HL-60 (cell line): Measurements from ENCODE around the gene AQP3.

Experiments used
- DNase-seq, 2 experiments: peaks; one replicate each; pipeline ENCODE4 v3.0.0-alpha.2; 2010 to 2020; ENCODE audit warnings: low read depth in 1 of 2, low spot score in 1 of 2
- H3K27ac ChIP-seq: fragments of 250-450 bp; sonication (Bioruptor Pico); replicated peaks from 2 replicates; pipeline ENCODE4 v1.5.1; 2020; ENCODE audit warnings: mild to moderate bottlenecking, moderate library complexity
- H3K27me3 ChIP-seq: fragments of 250-450 bp; sonication (Bioruptor Pico); 2 replicates; pipeline ENCODE4 v1.5.1; 2021; ENCODE audit warnings: mild to moderate bottlenecking, moderate library complexity; ENCODE audit not compliant: insufficient read depth, poor library complexity, severe bottlenecking
- H3K4me3 ChIP-seq: replicated peaks from 2 replicates; pipeline ENCODE4 v1.5.1; 2011; ENCODE audit warnings: mild to moderate bottlenecking, control low read depth, low read length; ENCODE audit not compliant: insufficient read depth
- CTCF ChIP-seq: IDR thresholded peaks from one replicate; pipeline ENCODE4 v1.5.1; 2011; ENCODE audit warnings: low read length, control low read depth, inconsistent platforms; ENCODE audit not compliant: insufficient read depth
- GABPA ChIP-seq: IDR thresholded peaks from 2 replicates; pipeline ENCODE4 v1.6.1; 2012; ENCODE audit warnings: low read depth
- POLR2AphosphoS5 ChIP-seq: IDR thresholded peaks from 2 replicates; pipeline ENCODE4 v1.6.1; 2012; ENCODE audit warnings: low read depth
- REST ChIP-seq: IDR thresholded peaks from 2 replicates; pipeline ENCODE4 v1.6.1; 2012; ENCODE audit warnings: low read depth; ENCODE audit not compliant: insufficient replicate concordance
- SPI1 ChIP-seq: IDR thresholded peaks from 2 replicates; pipeline ENCODE4 v1.6.1; 2012; ENCODE audit warnings: low read depth, mild to moderate bottlenecking, borderline replicate concordance

The AQP3 gene

GRCh38 chr9:33446240-33446945 is 1.0 kb downstream of the AQP3 start:
- no peak for TF ChIP-seq SPI1
- no peak for TF ChIP-seq REST
- TF ChIP-seq CTCF, result no peak
- H3K27me3 ChIP-seq, result no peaks in the 10 kb centered on the region
- H3K27ac ChIP-seq, result no peak overlapping the region
- H3K4me3 ChIP-seq, result no peak overlapping the region
- peak in 1 of 2 experiments; percentile 22 for DNase-seq

- Histone ChIP-seq H3K27me3 (no peaks in the 10 kb centered on the region), H3K27ac (no peak overlapping the region), H3K4me3 (no peak overlapping the region)
- TF ChIP-seq POLR2AphosphoS5 (no peak), SPI1 (no peak)
- DNase-seq, result no peak
Observed at GRCh38 chr9:33445389-33446239, 1.8 kb downstream of the AQP3 start.

- no peak for DNase-seq
- TF ChIP-seq REST, result no peak
- no peak for TF ChIP-seq SPI1
- no peak for TF ChIP-seq CTCF
- TF ChIP-seq POLR2AphosphoS5, result no peak
- no peak for TF ChIP-seq GABPA
Observed at GRCh38 chr9:33443464-33444154, 3.8 kb downstream of the AQP3 start.

GRCh38 chr9:33443047-33443446 is 4.3 kb downstream of the AQP3 start:
- no peak for TF ChIP-seq REST
- no peak for TF ChIP-seq POLR2AphosphoS5
- no peak for TF ChIP-seq CTCF
- TF ChIP-seq SPI1, result no peak
- TF ChIP-seq GABPA, result no peak
- Histone ChIP-seq H3K27me3 (no peaks in the 10 kb centered on the region), H3K27ac (no peak overlapping the region), H3K4me3 (no peak overlapping the region)
- DNase-seq, result no peak

More at GRCh38 chr9:33443464-33444154, 3.8 kb downstream of the AQP3 start:
- no peak overlapping the region for H3K27ac ChIP-seq
- no peak overlapping the region for H3K4me3 ChIP-seq
- H3K27me3 ChIP-seq, result no peaks in the 10 kb centered on the region
